ENCODE data around the gene AGBL3.

The AGBL3 gene

DNA sequence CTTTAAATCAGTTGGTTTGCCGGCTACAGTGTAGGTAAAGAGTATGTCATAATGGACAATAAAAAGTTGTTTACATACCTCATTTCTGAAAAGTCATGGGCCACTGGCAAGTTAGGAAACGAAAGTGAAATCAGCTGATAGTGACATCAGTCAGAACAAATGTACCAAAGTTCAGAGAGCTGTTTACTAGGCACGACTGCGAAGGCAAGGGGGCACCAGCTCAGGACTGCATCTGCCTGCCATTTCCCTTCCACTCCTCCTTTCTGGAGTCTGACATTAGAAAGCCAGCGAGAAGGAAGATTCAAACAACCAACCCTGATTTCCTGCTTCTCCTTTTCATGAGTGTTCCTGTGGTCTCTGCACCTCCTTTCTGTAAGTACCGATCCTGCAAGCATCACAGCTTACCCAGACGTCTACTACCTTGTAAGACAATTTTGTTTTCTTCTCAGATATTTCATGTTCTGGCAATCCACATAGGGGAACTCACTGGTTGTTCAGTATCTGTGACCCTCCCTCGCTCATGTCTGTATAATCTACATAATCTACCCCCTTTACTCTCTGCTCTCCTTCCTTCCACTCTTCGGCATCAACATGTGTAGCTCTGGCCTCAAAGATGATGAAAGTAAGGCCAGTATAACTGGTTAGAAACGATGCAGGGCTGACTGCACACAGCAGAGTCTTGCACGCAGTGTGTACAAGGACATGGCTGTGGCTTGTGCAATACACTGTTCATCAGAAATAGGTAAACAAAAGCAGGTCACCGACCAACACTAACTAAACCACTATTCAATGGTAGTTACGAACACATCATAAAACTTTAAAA, 161.8 kb downstream of the AGBL3 start, which contains the start of gene TMEM140:
TSS of gene TMEM140 (plus strand) at position 174 of the 823 bp plus-strand sequence. CDS start 16,370 bp downstream, outside the sequence.
- DNase-seq (ENCODE audit: low spot score) = peak; percentile 51

DNA sequence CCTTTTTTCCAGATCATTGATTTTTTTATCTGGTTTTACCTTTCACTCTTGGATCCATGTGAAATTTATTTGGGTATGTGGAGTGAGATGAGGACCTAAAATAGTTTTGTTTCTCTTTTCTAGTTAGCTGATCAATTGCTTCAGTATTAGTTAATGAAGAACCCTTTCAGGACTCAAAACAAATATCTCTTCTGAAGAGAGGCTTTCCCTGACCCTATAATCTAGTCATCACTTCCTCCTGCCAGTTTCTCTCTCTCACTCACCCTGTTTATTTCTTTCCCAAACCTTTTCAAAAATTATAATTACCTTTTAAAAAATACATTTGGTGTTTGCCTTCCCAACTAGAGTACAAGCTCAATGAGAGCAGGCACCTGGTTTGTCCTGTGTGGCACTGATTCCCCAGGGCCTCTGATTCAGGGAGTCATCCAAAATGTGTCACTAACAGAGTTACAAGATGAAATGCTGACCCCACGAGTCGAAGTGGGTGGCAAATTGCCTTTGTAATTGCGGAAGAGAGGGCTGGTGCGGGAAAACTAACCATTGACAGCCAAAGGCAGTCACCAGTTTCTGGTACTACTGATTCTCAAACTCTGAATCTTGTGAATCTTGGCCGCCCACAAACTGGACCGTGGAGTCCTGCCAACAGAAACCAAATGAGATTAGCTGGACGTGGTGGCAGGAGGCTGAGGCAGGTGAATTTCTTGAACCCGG, 163.9 kb downstream of the AGBL3 start:
- DNase-seq (ENCODE audit: low spot score) = no peak

DNA sequence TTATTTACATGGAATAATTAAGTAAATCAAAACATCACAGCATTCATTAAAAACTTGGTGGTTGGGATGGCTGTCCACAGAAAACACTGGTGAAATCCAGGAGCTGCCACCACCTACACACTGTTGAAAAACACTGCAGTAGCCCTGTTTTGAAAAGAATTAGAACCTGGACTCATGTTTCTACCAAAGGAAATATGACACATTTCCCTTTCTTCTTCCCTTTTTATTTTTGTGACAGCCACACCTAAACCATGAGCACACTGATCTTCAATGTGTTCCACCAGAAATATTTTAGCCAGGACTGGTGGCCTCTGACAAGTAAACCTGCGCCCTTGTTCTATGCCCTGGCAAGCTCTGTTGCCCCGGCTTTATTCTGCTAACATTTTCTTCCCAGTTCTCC, 164.8 kb downstream of the AGBL3 start:
- DNase-seq (ENCODE audit: low spot score) = no peak

DNA sequence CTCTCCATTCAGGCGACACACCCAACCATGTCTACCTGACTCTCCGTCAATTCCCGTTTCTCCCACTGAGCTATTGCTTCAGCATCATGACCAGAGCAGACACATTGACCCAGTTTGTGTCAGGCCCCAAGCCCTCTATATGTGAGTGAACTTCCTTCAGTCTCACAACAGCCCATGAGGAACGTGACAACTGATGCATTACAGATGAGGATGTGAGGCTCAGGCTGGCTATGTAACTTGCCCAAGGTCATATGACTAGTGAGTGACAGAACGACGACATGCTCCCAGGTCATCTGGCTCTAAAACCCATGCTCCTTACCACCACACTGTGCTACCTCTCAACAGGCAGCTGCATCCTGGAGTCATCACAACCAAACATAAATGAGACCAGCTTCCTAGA, 165.2 kb downstream of the AGBL3 start:
- DNase-seq (ENCODE audit: low spot score) = no peak

DNA sequence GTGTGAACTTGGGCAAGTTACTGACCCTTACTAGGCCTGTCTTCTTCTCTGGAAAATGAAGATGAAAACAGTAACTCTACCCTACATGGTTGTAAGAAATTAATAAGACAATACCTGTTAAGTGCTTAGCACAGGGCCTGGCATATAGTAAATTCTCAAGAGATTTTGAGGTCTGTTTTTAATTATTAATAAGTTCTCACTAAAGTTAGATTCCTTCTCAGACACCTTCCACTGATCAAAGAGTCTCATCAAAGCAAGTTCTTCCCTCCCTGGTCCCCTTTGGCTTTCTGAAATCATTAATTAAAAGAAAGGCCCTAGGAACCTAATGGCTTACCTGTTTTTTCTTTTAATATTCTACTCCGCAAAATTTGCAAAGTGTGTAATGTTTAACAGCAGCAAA, 166.1 kb downstream of the AGBL3 start:
- DNase-seq (ENCODE audit: low spot score) = no peak

DNA sequence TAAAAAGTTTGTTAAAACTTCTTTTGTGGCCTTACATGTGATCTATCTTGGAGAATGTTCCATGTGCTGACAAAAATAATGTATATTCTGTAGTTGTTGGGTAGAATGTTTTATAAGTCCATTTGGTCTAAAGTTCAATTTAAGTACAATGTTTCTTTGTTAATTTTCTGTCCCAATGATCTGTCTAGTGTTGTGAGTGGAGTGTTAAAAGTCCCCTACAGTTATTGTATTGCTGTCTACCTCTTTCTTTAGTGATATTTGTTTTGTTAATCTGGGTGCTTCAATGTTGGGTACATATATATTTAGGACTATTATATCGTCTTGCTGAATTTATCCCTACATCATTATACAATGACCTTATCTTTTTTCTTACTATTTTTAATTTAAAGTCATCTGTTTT, 168.4 kb downstream of the AGBL3 start:
- DNase-seq (ENCODE audit: low spot score) = no peak

DNA sequence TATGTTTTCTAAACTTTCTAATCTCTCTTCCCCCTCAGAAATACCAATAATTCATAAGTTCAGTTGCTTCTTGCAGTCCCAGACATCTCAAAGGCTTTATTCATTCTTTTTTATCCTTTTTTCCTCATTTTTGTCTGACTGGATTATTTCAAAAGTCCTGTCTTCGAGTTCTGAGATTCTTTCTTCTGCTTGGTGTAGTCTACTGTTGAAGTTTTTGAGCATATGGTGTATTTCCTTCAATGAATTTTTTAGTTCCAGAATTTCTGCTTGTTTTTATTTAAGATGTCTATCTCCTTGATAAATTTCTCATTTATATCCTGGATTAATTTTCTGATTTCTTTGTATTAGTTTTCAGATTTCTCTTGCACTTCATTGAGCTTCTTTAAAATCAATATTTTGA, 170.0 kb downstream of the AGBL3 start:
- no peak for DNase-seq (ENCODE audit: low spot score)

DNA sequence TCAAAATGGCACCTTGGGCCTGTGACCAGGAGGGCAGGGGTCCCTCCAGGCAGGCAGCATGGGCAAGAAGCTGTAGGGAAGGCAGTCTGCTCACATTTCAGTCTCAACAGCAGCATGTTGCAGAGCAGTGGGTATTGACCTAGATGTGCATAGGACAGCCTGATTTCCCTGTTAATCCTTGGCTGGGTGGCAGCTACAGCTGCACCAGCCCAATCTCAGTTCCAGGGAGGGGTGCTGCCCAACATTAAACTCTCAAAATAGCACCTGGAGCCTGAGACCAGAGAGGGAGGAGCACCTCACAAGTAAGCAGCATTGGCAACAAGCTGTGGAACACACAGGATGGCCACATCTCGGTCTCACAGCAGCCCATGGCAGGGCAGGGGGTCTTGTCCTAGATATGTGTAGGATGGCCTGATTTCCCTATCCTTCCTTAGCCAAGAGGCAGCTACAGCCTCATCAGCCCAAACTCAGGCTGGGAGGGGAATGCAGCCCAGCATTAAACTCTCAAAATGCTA, 171.9 kb downstream of the AGBL3 start:
- no peak for DNase-seq (ENCODE audit: low spot score)

DNA sequence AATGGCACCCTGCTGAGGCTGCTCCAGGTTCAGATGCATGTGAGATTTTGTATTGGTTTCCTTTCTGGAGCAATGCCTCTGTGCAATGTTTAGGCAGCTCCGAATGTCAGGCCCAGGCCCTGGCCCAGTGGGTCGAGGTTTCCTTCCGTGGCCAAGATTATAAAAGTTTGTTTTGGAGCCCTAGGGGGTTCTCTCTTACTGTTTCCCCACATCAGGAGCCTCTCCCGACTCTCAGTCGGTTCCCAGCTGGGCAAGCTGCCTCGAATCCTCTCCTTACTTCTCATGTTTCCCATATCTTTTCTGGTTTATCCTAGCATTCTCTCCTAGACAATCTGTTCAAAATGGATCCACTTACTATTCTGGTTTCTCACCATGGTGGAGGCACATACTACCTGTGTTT, 172.6 kb downstream of the AGBL3 start:
- DNase-seq (ENCODE audit: low spot score) = no peak

DNA sequence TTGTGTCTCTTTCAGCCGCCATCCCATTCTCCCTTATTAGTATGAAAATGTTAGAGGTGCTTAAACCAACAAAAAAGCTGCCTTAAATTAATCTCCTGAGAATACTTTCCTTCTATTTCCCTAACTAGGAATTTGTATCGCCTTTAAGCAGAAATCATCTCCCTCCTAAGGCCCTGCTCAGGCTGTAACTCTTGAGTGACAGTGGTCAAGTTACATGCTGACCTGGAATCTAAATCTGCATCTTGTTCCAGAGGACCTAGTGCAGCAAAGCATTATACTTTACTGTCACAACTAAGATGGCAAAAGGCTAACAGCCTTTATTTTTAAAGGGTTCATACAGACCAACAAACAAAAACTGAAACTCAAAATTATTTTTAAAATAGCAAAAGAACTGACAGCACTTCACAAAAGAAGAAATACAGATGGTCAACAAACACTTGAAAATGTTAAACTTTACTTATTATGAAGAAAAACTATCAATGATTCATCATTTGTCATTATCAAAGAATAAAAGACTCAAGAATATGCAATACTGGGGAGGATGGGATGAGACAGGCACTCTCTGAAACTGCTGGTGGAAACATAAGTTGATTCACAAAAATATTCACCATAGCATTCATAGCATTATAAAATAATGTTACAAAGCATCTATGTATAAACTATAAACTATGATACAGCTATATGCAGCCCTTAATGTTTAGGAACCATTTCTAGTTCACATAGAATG, 173.2 kb downstream of the AGBL3 start:
- DNase-seq (ENCODE audit: low spot score) = no peak

DNA sequence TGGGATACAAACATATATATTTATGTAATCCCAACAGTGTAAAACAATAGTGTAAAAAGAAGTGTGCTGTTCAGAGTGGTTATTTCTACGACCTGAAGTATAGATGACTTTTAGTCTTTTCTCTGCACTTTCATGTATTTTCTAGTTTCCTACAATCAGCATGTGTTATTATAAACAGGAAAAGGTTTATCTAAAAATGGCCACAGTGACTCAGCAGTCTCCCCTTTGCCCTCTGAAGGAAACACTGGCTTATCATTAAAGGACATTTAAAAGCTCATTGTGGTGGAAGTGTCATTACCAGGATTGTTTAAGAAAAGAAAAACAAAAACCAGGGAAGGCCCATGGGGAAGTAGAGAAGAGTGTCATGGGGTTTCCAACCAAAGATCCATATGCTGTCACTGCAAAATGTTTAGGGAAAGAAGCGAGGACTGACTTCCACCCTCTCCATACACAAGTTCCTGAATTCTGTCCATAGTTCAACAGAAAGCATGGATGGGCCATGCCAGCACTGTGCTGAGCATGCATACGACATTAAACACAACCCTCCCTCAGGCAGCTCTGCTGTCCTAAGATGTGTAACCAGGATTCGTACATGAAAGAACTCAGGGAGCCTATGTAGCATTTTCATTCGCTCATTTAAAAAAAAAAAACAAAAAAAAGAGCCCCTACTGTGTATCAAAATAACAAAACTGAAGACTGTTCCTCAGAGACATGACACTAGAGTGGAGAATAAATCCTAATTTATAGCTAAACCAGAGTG, 174.0 kb downstream of the AGBL3 start:
- peak; percentile 78 for DNase-seq (ENCODE audit: low spot score)

DNA sequence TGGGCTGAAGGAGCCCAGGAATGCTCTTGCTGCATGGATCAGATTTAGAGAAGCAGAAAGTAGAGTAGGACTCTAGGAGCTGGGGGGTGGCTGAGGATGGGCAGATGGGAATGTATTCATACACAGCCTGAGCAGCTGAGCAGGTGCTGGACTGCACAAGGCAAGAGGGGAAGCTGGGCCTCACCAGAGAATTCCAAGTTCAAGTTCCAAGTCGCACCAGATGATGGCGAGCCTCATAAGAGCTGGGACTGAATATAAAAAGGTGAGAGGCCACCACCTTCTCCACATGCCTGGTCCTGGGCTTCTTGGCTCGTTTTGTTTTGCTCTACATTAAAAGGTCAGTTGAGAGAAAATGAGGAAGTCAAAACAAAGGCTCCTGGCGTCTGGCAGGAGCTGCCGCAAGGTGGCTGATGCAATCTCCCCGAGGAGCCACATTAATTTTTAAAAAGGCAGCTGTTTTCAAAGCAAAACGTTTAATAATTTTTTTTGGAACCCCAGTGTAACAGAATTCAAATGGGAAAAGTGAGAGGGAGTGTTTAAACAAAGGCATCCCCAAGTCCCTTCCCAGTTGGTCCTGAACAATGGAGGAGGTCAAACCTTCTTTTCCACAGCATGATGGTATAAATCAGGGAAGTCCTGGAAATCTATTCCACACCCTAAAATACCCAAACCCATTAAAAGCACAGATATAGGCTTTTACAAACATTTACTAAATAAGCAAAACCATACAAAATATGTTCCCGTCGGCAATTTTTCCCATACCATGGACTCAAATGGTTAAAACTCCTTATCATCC, 174.7 kb downstream of the AGBL3 start:
- no peak for DNase-seq (ENCODE audit: low spot score)

DNA sequence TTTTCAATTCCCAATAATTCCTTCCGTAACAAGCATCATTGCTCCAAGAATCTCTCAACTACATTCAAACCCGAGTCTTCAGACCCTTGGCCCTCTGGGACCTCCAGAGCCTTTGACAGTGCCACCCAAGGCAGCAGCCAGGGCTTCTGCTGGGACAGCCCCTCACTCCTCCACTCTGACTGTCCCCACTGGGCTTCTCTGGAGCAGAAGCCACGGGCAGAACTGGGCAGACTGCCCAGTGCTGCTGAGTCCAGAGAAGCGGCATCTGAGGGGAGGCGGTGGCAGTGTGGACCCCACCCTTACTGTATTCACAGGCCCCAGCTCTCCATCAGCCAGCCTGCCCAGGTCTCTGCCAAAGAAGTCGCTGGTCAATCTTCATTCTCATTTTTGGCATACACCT, 175.4 kb downstream of the AGBL3 start:
- DNase-seq (ENCODE audit: low spot score) = no peak

DNA sequence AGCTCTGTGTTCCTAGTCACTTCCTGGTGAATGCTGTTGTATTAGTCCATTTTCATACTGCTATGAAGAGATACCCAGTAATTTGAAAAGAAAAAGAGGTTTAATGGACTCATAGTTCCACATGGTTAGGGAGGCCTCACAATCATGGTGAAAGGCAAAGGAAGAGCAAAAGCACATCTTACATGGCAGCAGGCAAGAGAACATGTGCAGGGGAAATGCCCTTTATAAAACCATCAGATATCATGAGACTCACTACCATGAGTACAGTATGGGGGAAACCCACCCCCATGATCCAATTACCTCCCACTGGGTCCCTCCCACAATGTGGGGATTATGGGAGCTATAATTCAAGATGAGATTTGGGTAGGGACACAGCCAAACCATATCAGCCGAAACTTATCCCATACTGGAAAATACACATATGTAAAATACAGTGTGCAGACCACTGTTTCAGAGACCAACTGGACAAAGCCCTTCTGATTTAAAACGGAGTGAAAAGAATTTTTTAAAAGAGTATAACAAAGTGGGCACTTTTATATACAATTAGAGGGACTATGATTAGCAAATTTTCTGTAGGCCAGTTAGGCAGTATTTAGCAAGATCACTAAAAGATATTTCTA, 176.2 kb downstream of the AGBL3 start:
- no peak for DNase-seq (ENCODE audit: low spot score)

DNA sequence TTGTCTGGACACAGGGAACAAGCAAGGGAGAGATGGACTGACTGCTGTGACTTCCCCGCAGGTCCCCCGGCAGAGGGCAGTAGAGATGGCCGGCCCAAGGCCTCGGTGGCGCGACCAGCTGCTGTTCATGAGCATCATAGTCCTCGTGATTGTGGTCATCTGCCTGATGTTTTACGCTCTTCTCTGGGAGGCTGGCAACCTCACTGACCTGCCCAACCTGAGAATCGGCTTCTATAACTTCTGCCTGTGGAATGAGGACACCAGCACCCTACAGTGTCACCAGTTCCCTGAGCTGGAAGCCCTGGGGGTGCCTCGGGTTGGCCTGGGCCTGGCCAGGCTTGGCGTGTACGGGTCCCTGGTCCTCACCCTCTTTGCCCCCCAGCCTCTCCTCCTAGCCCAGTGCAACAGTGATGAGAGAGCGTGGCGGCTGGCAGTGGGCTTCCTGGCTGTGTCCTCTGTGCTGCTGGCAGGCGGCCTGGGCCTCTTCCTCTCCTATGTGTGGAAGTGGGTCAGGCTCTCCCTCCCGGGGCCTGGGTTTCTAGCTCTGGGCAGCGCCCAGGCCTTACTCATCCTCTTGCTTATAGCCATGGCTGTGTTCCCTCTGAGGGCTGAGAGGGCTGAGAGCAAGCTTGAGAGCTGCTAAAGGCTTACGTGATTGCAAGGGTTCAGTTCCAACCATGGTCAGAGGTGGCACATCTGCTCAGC, 178.2 kb downstream of the AGBL3 start:
- no peak for DNase-seq (ENCODE audit: low spot score)

DNA sequence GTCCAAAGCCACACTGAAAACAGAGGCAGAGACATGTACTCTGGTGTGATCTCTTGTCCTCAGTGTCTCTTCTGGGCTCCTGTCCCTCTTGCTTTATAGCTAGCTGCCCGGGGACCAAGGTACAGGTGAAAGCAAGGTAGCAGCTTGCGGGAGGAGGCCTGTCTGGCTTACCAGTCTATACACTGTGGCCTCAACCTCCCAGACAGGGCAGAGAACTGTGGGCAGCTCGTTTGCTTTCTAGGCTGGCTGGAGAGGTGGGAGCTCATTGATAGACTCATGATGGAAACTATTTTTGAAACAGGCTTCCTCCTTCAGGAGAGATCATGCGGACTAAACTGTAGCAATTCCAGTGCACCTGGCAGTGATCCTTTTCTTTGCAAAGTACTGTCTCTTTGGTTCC, 179.6 kb downstream of the AGBL3 start:
- no peak for DNase-seq (ENCODE audit: low spot score)

DNA sequence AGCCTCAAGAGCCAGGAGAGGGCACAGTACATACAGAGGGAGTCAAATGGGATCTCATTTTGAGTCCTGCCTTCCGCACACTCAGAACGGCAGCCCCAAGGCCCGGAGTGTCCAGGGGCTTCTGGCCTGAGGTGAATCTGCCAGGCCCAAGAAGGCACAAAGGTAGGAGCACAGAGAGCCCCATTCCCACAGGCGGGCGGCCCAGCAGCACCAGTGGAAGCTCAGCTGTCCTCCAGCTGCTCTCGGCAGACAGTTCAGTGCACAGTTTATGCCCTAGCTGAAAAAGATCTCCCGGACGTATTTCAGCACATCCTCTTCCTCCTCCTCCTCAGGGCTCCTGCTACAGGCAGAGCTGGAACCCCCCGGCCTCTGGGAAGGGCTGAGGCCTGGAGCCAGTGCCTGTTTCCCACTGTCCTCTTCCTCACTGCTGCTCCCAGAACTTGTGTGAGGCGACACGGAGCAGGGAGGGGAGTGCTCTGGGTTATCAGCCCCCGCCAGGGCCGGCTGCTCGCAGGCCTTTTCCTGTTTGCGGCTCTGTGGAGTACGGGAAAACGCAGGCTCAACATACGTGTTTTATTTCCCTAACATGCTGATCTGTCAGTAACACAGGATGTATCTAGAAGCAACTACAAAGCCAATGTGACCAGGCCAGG, 180.2 kb downstream of the AGBL3 start:
- DNase-seq (ENCODE audit: low spot score) = no peak

DNA sequence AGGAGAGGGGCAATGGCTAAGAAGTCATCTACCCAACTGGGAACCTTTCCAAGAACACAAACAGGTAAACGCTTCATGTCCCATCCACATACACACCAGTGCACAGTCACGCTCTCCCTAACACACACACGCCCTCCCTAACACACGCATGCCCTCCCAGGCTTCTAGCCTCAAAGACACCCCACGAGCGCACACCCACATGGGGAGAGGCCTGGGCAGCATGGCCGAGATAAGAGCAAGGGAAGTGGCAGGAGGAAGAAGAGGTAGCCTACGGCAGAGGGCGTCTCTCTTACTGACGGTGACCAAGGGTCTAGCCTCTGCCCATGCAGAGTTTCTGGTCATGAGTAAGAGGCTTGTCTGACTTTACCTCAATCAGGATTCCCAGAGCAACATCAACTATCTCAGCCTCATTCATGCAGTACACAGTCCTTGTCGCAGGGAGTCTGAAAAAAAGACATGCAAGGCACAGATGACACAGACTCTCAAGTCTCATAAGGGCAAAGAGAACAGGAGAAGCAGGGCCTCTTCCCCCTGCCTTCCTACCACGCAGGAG, 181.1 kb downstream of the AGBL3 start:
- no peak for DNase-seq (ENCODE audit: low spot score)

DNA sequence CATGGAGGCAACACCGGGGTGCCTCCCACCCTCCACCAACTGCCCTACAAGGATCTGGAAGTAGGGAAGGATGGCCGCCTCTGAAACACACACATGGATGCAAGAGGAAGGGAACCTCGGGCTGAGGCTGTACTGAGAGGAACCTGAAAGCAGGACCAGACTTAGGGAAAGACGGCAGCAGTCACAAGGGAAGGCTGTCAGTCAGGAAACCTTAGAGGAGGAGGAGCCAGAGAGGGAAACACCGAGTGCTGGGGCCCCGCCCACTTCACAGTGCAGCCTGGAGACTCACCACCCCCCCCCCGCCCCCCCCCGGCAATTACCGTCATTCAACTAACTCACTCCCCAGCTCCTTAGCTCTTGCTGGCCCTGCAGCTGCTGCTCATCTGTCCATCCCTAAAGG, 181.7 kb downstream of the AGBL3 start:
- DNase-seq (ENCODE audit: low spot score) = no peak

All from kidney capillary endothelial cell (primary cell).